GM23338 (cell line): Measurements from ENCODE around the gene RASA3. TPM values are rescaled to one million over a fixed set of nuclear protein-coding genes. Genes with fewer than 3 reads are reported as not detected.

ENCODE experiments used
- ATAC-seq: fragments of 200-7000 bp; cut with Tn5 transposase; 3 replicates; pipeline ENCODE4 v1.9.1; 2020
- DNase-seq: peaks from one replicate; pipeline ENCODE4 v3.0.0-alpha.2; 2015; ENCODE audit warnings: low spot score
- H2AFZ ChIP-seq: fragments of 200-600 bp; sonication (generic); 2 replicates; pipeline ENCODE4 v1.8.0; 2016; ENCODE audit warnings: antibody characterized with exemption, mild to moderate bottlenecking, moderate library complexity
- H3F3A ChIP-seq: fragments of 200-600 bp; sonication (generic); replicated peaks from 2 replicates; pipeline ENCODE4 v1.8.0; 2017; ENCODE audit warnings: antibody characterized with exemption, mixed run types, low read depth
- H3K27ac ChIP-seq: fragments of 200-600 bp; sonication (generic); 2 replicates; pipeline ENCODE4 v1.6.1; 2016; ENCODE audit warnings: low read depth
- H3K27me3 ChIP-seq: fragments of 200-600 bp; sonication (generic); 2 replicates; pipeline ENCODE4 v1.8.0; 2016; ENCODE audit warnings: mild to moderate bottlenecking, mixed run types, moderate library complexity; ENCODE audit not compliant: insufficient read depth
- H3K36me3 ChIP-seq: fragments of 200-600 bp; sonication (generic); 2 replicates; pipeline ENCODE4 v1.8.0; 2016; ENCODE audit warnings: mild to moderate bottlenecking; ENCODE audit not compliant: insufficient read depth
- H3K4me1 ChIP-seq: fragments of 200-600 bp; sonication (generic); 2 replicates; pipeline ENCODE4 v1.8.0; 2016; ENCODE audit warnings: mild to moderate bottlenecking, moderate library complexity; ENCODE audit not compliant: insufficient read depth
- H3K4me2 ChIP-seq: fragments of 200-600 bp; sonication (generic); 2 replicates; pipeline ENCODE4 v1.7.1; 2017; ENCODE audit warnings: mixed run types
- H3K4me3 ChIP-seq: fragments of 200-600 bp; sonication (generic); 2 replicates; pipeline ENCODE4 v1.6.1; 2016; ENCODE audit warnings: mixed run types
- H3K79me2 ChIP-seq: fragments of 200-600 bp; sonication (generic); replicated peaks from 2 replicates; pipeline ENCODE4 v1.8.0; 2017; ENCODE audit warnings: mild to moderate bottlenecking; ENCODE audit not compliant: insufficient read depth
- H3K9me2 ChIP-seq: fragments of 200-600 bp; sonication (generic); 2 replicates; pipeline ENCODE4 v1.8.0; 2017; ENCODE audit not compliant: insufficient read depth
- H4K20me1 ChIP-seq: fragments of 200-600 bp; sonication (generic); replicated peaks from 2 replicates; pipeline ENCODE4 v1.8.0; 2017; ENCODE audit warnings: mild to moderate bottlenecking; ENCODE audit not compliant: insufficient read depth
- H3K27ac Mint-ChIP-seq: 2 replicates; pipeline ENCODE4 v1.8.0; 2020; ENCODE audit warnings: inconsistent platforms, mild to moderate bottlenecking, moderate library complexity, mixed read lengths
- H3K27me3 Mint-ChIP-seq: 3 replicates; pipeline ENCODE4 v1.8.0; 2022; ENCODE audit warnings: low read depth, mild to moderate bottlenecking, moderate library complexity, mixed read lengths, inconsistent platforms; ENCODE audit not compliant: insufficient read depth, poor library complexity
- H3K36me3 Mint-ChIP-seq: 3 replicates; pipeline ENCODE4 v1.8.0; 2021; ENCODE audit warnings: low read depth, mild to moderate bottlenecking, inconsistent platforms, moderate library complexity, mixed read lengths
- H3K4me1 Mint-ChIP-seq: 3 replicates; pipeline ENCODE4 v1.8.0; 2020; ENCODE audit warnings: mild to moderate bottlenecking, inconsistent platforms, mixed read lengths
- H3K4me3 Mint-ChIP-seq: 3 replicates; pipeline ENCODE4 v1.8.0; 2021; ENCODE audit warnings: moderate library complexity, mild to moderate bottlenecking, inconsistent platforms, mixed read lengths
- H3K9me3 Mint-ChIP-seq: 3 replicates; pipeline ENCODE4 v1.8.0; 2020; ENCODE audit warnings: moderate library complexity, mild to moderate bottlenecking, inconsistent platforms, mixed read lengths
- CREB1 ChIP-seq: fragments of 250-450 bp; sonication (Bioruptor Pico); IDR thresholded peaks from 2 replicates; pipeline ENCODE4 v1.5.0; 2020; ENCODE audit warnings: low read depth, mild to moderate bottlenecking, moderate library complexity
- CTCF ChIP-seq, 2 experiments: fragments of 200-600 bp in 1 of 2; sonication (generic) in 1 of 2; conservative IDR thresholded peaks; 2 replicates each; pipeline versions ENCODE4 v1.5.1 to v1.6.1; 2016 to 2017; ENCODE audit warnings: antibody characterized with exemption in 2 of 2, low read depth in 2 of 2, mild to moderate bottlenecking in 2 of 2, moderate library complexity in 1 of 2
- EZH2 ChIP-seq: fragments of 200-600 bp; sonication (generic); IDR thresholded peaks from one replicate; pipeline ENCODE4 v1.8.0; 2017; ENCODE audit warnings: antibody characterized with exemption, mild to moderate bottlenecking, low read depth; ENCODE audit not compliant: unreplicated experiment
- EZH2phosphoT487 ChIP-seq: fragments of 200-600 bp; sonication (generic); IDR thresholded peaks from one replicate; pipeline ENCODE4 v1.8.1; 2018; ENCODE audit warnings: antibody characterized with exemption; ENCODE audit not compliant: unreplicated experiment
- NANOG ChIP-seq: IDR thresholded peaks from 2 replicates; pipeline ENCODE4 v1.6.1; 2016; ENCODE audit warnings: antibody characterized with exemption, borderline replicate concordance
- POLR2AphosphoS5 ChIP-seq: IDR thresholded peaks from 2 replicates; pipeline ENCODE4 v1.6.1; 2016; ENCODE audit warnings: antibody characterized with exemption, low read depth
- ZNF114 ChIP-seq: fragments of 250-450 bp; sonication (Bioruptor Pico); IDR thresholded peaks from 2 replicates; pipeline ENCODE4 v1.5.0; 2020; ENCODE audit warnings: mild to moderate bottlenecking, moderate library complexity
- ZNF462 ChIP-seq: fragments of 250-450 bp; sonication (Bioruptor Pico); IDR thresholded peaks from 2 replicates; pipeline ENCODE4 v1.5.0; 2020; ENCODE audit warnings: mild to moderate bottlenecking, moderate library complexity
- polyA plus RNA-seq: library from polyadenylated mRNA; unstranded; fragments of >200 nt; fragmentation: Nextera tagmentation; extraction: Ambion mirVana; gene quantifications from 2 replicates; pipeline ENCODE4 v1.2.1, GENCODE V29; 2016
- total RNA-seq: library from RNA; depleted of rRNA; stranded (reverse); fragments of >200 nt; shearing (Covaris generic); gene quantifications from 2 replicates; pipeline ENCODE4 v1.2.3, GENCODE V29; 2014

RASA3 gene
- total and polyA plus RNA-seq, 2 experiments from 2014 or later = 11.2 to 20.7 TPM

DNA sequence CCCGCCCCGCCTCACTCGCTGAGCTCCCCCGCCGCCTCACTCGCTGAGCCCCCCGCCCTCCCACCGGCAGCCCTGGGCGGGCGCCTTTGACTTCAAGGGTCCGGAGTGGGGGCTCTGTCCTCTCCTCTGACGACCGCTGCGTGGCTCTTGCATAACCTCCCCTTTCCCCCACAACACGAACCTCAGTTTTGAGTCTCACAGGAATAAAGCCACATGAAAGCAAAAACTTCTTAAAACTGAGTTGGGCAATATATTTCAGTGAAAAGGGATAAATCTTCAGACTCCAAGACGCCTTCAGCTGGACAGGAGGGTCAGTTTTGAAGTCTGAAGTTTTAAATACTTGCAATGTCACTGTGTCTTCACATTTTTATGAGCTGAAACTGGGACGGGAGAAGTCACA lies 87.9 kb downstream of the RASA3 start (continued):
- no peak for TF ChIP-seq POLR2AphosphoS5
- TF ChIP-seq CREB1 (CRISPR knock-in tag) = no peak
- no peak for TF ChIP-seq ZNF114 (CRISPR knock-in tag)

- H3K27me3 Mint-ChIP-seq = peaks cover 15% of the 10 kb centered on the region
- Histone ChIP-seq H3K9me2 (no peaks in the 10 kb centered on the region), H4K20me1 (no peaks in the 10 kb centered on the region; the same call in 1 of the 2 replicates), H3K4me1 (no peaks in the 10 kb centered on the region), H3K27me3 (no peaks in the 10 kb centered on the region), H3K36me3 (no peaks in the 10 kb centered on the region), H3K4me3 (no peak overlapping the region), H3K79me2 (peaks cover 16% of the 10 kb centered on the region), H3F3A (no peaks in the 10 kb centered on the region), H3K4me2 (no peak overlapping the region), H2AFZ (no peak overlapping the region), H3K27ac (0 out of 2 replicates have a peak overlapping the region, but pooled peaks have one; percentile 55)
- H3K4me1 Mint-ChIP-seq = peaks cover 24% of the 10 kb centered on the region
- peaks cover 9% of the 10 kb centered on the region; the same call in 2 of the 3 replicates for H3K36me3 Mint-ChIP-seq
- DNase-seq (peak; percentile 56), ATAC-seq (peak; percentile 70)
- no peak overlapping the region for H3K4me3 Mint-ChIP-seq
- no peaks in the 10 kb centered on the region; the same call in 1 of the 3 replicates for H3K9me3 Mint-ChIP-seq
- no peak for TF ChIP-seq EZH2phosphoT487
- TF ChIP-seq ZNF462 (CRISPR knock-in tag) = no peak
- no peak for TF ChIP-seq EZH2
- TF ChIP-seq CREB1 (CRISPR knock-in tag) = no peak
- no peak for TF ChIP-seq NANOG
- 0 out of 4 replicates have a peak, but pooled peaks of 1 of the 2 experiments have one; percentile 7 for TF ChIP-seq CTCF (conservative IDR thresholded peaks at IDR 0.05; ENCODE audit: low read depth in 2 of 2)
- H3K27ac Mint-ChIP-seq = peak overlapping the region; percentile 85
Observed at GRCh38 chr13:114043421-114044053, 88.9 kb downstream of the RASA3 start.
